NCI-H2081 treated with DMSO at 0.1 percent for 48 hours (cell line): ENCODE results near the gene CTBP1.
"Not testable (repeated sequence)": the region's sequence is repeated elsewhere in the genome, so short reads cannot be mapped to it uniquely, and the experiment has no call there.

Source experiments
- DNase-seq: peaks from one replicate; lab custom pipeline; 2025; lab: John Stamatoyannopoulos, UW

CTBP1 gene

GRCh38 chr4:1248245-1249147 lies at the start of gene CTBP1:
Gene CTBP1, minus strand, starts transcription at chr4:1249130. Its CDS starts 7,799 bp downstream, at chr4:1241331.
- peak; percentile 15 for DNase-seq

DNA sequence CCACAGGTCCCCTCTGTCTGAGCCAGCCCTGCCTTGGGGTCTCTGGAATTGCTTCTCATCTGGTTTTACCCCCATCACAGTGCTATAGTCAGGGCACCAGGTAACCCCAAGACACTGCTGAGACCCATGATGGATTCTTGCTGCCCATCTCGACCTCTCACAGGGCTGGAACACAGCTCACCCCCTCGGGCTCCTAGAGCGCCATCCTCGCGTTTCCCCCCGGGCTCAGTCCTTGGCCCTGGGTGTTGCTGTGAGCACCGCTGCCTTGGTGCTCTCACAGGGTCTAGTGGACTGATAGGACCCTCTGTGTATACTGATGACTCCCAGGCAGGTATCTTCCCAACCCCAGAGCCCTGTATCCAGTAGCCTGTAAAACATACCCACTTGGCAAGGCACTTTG lies 49.5 kb upstream of the CTBP1 start:
- no peak for DNase-seq

- no peak for DNase-seq
These were observed 48.8 kb upstream of the CTBP1 start for GRCh38 chr4:1297456-1298325.

DNA sequence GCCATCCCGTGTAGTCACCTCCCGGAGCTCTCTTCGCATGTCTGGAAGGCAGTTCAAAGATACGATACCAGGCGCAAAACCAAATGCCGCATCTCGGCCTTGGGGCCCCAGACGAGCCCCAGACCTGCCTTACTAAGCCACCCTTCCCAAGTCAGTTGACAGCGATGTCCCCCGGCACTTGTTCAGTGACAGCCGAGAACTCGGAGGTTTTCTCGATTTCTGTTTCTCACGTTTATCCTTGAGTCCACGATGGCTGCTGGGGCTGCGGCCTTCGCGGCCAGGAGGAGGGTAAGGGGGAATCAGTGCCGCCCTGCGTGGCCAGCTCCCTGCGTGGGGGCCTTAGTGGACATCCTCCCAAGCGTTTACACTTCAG lies 48.1 kb upstream of the CTBP1 start:
- DNase-seq, result no peak

DNA sequence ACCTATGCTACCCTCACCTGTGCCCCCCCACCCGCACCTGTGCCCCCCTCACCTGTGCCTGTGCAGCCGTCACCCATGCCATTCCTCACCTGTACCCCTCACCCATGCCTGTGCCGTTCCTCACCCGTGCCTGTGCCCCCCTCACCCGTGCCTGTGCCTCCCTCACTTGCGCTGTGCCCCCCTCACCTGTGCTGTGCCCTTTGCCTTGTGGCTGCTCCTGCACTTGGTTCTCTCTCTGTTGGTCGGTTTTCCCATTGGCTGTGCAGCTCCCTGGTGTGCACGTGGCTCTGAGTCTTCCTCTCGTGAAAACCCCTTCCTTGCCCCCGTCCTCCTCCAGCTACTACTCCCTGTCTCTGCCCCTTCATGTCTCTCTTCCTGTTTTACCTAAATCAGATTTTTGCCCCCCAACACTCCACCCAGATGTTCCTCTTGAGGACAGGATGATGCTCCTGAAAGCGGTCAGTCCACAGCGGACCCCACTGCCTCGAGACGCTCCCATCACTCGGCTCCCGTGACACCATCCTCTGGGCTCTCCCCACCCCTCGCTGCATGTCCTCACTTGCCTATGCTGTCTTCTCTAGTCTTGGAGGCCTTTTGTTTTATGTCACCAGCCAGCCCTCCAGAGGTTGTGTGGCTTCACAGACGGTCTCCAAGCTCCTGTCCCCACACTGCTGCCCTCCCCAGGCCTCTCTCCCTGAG lies 47.5 kb upstream of the CTBP1 start:
- no peak for DNase-seq

DNA sequence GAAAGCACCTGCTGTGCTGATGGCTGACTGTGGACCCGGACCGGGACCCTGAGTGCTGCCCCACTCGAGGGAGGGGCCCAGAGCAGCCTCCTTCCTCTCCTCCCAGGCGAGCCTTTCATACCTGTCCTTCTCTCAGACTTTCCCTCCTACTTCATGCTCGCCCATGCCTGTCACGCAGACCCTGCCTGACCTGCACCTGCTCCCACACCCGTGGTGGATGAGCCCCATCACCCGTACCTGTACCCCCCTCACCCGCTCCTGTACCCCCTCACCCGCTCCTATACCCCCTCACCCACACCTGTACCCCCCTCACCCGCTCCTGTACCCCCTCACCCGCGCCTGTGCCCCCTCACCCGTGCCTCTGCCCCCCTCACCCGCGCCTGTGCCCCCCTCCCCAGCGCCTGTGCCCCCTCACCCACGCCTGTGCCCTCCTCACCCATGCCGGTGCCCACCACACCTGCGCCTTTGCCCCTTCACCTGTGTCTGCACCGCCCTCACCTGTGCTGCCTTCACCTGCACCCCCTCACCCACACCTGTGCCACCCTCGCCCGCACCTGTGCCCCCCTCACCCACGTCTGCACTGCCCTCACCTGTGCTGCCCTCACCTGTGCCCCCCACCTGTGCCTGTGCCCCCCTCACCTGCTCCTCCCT lies 46.6 kb upstream of the CTBP1 start:
- DNase-seq, result no peak

DNA sequence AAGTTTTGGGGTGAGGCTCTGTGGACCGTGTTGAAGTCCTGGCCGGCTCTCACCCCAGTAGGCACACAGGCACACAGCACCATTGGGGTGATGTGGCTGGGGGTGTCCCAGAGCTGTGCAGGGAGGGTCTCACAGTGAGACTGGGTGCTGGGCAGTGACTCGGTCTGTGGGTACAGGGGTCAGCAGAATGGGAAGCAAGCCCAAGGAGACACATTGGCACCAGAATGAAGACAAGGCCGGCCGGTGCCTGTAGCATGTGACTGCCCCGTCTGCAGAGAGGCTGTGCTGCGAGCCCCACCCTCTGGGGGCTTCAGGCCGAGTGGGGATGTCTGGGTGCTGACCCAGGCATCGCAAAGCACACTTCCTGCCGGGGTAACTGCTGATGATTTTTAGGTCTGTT lies 46.0 kb upstream of the CTBP1 start:
- DNase-seq, result no peak

DNA sequence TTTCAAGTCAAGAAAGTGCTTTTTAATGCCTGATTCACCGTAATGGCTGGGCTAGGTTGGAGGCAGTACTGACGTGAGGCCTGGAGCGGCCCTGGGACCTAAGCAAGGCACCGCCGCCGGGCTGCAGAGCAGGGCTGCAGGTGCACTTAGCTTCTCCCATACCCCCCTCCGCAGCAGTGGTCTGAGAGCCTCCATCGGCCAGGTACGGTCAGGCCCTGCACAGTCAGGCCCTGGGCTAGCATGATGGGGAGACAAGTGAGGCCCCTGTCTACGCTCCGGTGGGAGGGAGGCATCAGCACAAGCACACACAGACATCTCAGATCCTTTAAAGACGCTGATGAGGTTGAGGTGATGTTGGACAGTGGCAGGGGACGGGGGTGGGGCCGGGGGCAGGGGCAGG lies 45.5 kb upstream of the CTBP1 start:
- DNase-seq, result no peak

DNA sequence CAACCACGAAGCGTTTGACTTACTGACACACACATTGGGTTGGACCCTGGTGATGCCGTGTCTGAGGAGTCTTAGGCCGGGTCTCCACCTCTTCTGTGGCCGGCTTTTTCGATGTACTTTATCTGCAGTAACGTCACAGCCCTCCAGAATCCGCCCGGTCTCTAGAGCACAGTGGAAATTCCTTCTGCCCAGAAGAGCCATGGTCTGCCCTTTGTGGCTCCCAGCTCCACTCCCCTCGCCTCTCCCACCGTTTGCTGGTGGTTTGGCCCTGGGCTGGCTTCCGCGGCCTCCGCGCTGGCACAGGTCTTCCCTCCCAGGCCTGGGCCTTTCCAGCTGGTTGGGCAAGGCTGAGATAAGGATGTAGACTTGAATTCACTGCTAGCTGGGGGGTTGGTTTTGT lies 45.1 kb upstream of the CTBP1 start:
- DNase-seq, result no peak

GRCh38 chr4:1293531-1293941 lies 44.6 kb upstream of the CTBP1 start:
- DNase-seq, result no peak

DNA sequence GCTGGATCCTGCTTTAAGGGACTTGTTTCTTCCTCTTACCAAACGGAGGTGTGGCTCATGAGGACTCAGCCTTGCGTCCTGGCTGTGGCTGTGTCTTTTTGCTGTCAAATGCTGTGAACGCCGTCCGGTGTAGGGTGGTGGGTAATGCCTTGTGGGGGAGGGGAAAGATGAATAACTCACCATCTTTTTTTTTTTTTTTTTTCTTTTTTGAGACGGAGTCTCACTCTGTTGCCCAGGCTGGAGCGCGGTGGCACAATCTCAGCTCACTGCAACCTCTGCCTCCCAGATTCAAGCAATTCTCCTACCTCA lies 43.7 kb upstream of the CTBP1 start:
- DNase-seq, result not testable (repeated sequence)

- no peak for DNase-seq
These were observed 43.2 kb upstream of the CTBP1 start for GRCh38 chr4:1291996-1292702.

GRCh38 chr4:1291091-1291490 lies 42.2 kb upstream of the CTBP1 start:
- DNase-seq, result no peak

DNA sequence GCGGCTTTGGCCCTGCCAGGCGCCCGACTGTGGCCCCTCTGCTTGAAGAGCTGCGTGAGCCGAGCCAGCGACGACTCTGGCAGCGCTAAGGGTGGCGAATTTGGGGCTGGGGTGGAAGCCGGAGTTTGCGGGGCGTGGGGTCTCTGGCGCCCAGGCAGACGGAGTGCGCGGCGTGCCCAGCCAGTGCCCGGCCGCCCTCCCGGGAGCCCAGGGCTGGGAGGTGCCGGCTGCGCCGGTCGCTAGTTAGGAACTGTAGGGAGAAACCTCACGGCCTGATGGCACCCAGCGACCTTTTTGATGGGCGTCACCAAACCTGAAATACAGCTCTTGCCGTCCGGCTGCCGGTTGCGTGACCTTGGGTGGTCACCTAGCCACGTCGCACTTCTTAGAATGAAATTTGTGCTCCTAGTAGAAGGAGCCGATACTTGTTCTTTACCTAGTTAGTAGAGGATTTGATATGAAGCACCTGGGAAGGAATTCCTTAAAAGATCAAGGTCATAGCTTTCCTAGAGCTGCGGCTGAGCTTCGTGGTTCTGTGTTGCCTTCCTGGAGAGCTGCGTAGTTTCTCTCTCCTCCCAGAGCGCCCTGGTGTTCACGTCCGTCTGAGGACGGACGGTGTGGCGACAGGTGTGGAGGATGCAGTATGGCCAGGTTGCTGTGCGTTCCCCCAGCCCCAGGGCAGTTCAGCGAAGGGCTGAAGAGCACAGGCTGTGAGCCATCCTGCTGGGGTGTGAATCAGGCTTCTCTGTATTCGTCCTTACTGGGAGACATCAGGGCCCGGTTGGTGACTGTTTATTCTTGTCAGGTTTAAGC lies 41.4 kb upstream of the CTBP1 start:
- DNase-seq, result no peak

DNA sequence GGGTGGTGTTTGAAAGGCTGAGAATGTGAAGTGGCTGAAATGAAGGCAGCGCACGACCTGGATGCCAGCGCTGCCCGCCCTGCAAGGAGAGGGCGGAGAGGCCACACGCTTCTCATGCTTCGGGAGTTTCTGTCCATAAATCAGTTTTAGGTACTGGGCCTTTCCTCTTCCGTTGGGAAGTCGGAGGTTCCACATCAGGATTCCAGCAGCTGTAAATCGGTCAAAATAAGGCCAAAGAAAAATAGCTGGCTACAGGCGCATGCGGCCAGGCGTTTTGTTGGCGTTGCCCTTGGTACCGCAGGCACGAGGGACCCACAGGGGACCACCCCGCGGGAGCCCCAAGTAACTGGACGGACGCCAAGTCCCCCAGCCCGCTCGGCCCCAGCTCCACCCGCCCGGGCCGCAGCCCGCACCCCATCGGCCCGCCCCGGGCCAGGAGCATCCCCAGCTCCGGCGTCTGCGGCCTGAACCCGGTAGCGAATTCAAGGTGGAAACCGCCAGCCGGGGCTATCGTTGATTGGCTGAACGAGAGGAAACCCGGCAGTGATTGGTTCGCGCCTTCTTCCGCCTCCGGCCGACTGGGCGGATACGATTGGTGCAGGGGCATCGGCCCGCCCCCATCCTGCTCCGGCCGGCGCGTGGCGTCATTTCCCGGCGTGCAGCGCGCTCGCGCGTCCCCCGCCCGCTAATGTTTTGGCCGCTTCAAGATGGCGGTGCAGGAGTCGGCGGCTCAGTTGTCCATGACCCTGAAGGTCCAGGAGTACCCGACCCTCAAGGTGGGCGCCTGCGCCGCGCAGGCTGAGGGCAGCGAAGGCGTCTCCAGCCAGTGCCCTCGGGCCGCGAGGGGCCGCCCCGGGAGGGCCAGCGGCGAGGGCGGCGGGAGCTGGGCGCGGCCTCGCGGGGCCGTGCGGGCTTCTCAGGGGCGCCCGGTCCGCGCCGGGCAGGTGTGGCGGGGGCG lies 40.6 kb upstream of the CTBP1 start, which contains the start of gene MAEA:
Gene MAEA, plus strand, starts transcription at position 685 of the 958 bp plus-strand sequence. Its CDS starts 23 bp downstream, at position 708.
- DNase-seq, result peak; percentile 94

GRCh38 chr4:1288786-1289185 lies 39.9 kb upstream of the CTBP1 start:
- DNase-seq, result no peak

- no peak for DNase-seq
These were observed 37.0 kb upstream of the CTBP1 start for GRCh38 chr4:1285790-1286553.

DNA sequence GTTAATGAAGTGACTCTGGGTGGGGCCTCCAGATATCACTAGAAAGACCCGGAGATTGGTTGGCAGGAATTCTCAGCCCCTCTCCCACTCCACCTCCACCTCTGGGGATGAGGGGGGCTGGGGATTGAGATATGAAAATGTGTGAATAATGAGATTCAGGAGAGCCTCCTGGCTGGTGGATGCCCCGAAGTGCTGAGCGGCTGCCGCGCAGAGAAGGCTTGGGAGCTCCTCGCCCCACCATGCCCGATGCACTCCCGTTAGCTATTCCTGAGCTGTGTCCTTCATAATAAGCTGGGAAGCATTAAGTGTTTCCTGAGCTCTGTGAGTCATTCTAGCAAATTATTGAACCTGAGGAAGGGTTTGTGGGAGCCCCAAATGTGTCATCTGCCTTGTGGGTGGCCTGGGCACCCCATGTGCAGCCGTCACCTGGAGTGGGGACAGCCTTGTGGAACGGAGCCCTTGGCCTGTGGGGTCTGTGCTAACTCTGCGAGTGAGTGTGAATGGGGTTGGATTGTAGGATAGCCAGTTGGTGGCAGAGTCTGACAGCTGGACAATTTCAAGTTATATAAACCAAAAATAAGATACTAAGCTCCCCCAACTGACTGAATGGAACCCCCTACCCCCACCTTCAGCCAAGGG lies 36.3 kb upstream of the CTBP1 start:
- no peak for DNase-seq
